ENCODE results near the gene INPP5K. TPM values are rescaled to one million over a fixed set of nuclear protein-coding genes. Genes with fewer than 3 reads are reported as not detected.
A peak's percentile ranks its signal among the peaks of the same experiment; 100 is the strongest.
"Not testable (repeated sequence)": the region's sequence is repeated elsewhere in the genome, so short reads cannot be mapped to it uniquely, and the experiment has no call there.

Gene INPP5K
- 10 to 100 TPM; 64.9 to 78.1 TPM for total RNA-seq

- Histone ChIP-seq H3K36me3 (peaks cover 17% of the 10 kb centered on the region), H3K27me3 (no peaks in the 10 kb centered on the region), H3K4me1 (peaks cover 9 to 55% of the 10 kb centered on the region in 2 donors), H3K4me3 (peak within 1 kb of the TSS; percentile 76 to 88), H3K9me3 (no peaks in the 10 kb centered on the region), H3K27ac (peak within 1 kb of the TSS; percentile 92)
- peak; percentile 98 for DNase-seq (ENCODE audit: low spot score)
- TF ChIP-seq, protein P1, sequence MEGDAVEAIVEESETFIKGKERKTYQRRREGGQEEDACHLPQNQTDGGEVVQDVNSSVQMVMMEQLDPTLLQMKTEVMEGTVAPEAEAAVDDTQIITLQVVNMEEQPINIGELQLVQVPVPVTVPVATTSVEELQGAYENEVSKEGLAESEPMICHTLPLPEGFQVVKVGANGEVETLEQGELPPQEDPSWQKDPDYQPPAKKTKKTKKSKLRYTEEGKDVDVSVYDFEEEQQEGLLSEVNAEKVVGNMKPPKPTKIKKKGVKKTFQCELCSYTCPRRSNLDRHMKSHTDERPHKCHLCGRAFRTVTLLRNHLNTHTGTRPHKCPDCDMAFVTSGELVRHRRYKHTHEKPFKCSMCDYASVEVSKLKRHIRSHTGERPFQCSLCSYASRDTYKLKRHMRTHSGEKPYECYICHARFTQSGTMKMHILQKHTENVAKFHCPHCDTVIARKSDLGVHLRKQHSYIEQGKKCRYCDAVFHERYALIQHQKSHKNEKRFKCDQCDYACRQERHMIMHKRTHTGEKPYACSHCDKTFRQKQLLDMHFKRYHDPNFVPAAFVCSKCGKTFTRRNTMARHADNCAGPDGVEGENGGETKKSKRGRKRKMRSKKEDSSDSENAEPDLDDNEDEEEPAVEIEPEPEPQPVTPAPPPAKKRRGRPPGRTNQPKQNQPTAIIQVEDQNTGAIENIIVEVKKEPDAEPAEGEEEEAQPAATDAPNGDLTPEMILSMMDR (IDR thresholded peaks at IDR 0.05), result no peak
Observed at GRCh38 chr17:1516388-1517161, at the start of gene INPP5K. TSS of gene INPP5K (minus strand) at chr17:1516612. CDS start at chr17:1516499, 113 bp downstream.

DNA sequence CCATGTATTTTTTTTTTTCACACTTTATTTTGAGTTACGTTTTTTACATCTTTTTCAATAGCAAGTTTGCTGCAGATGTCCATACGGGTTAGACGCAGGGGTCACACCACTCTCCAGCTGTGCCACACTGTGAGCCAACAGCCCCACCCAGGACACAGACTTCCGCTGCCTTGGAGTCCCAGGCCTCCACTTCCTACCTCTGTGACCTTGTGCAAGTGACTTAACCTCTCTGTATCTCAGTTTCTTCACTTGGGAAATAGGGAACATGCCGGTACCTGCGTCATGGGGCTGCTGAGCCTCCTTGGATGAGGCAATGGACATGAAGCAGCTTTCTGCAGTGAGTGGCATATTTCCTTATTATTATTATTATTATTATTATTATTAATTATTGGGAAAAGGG, 49.5 kb upstream of the INPP5K start:
- Histone ChIP-seq H3K4me1 (peaks cover 0 to 9% of the 10 kb centered on the region in 2 donors), H3K4me3 (no peak overlapping the region), H3K27ac (no peak overlapping the region), H3K27me3 (no peaks in the 10 kb centered on the region), H3K36me3 (no peaks in the 10 kb centered on the region), H3K9me3 (no peaks in the 10 kb centered on the region)
- TF ChIP-seq, protein P1 (IDR thresholded peaks at IDR 0.05), result no peak
- DNase-seq (ENCODE audit: low spot score), result no peak

GRCh38 chr17:1563786-1564613, 47.6 kb upstream of the INPP5K start:
- peaks cover 0 to 23% of the 10 kb centered on the region in 2 donors for H3K4me1 ChIP-seq
- H3K9me3 ChIP-seq, result no peaks in the 10 kb centered on the region
- no peaks in the 10 kb centered on the region for H3K36me3 ChIP-seq
- H3K4me3 ChIP-seq, result no peak overlapping the region
- DNase-seq (ENCODE audit: low spot score), result no peak
- H3K27ac ChIP-seq, result no peak overlapping the region
- H3K27me3 ChIP-seq, result no peaks in the 10 kb centered on the region
- TF ChIP-seq, protein P1 (IDR thresholded peaks at IDR 0.05), result no peak

- H3K36me3 ChIP-seq; H3K27me3 ChIP-seq; H3K9me3 ChIP-seq; DNase-seq (ENCODE audit: low spot score); H3K4me3 ChIP-seq; H3K27ac ChIP-seq: not testable (repeated sequence)
- H3K4me1 ChIP-seq, result peaks cover 0 to 23% of the 10 kb centered on the region in 2 donors
Observed at GRCh38 chr17:1563471-1563785, 47.0 kb upstream of the INPP5K start.

DNA sequence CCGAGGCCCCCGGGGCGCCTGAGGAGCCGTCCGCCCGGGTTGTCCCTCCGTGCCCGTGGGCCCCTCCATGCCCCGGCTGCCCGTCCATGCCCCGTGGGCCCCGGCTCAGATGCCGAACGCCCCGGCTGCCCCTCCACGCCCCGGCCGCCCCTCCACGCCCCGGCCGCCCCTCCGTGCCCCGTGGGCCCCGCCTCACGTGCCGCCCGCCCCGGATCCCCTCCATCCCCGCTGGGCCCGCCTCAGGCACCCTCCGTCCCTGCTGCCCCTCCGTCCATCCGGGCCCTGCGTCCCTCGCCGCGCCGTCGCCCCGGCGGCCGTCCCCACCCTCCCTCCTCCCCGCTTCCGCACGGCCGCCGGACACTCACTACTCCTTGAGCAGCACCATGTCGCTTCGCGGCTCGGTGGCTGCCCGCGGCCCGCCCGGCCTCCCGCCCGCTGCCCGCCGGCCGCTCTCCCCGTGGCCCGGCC, 45.8 kb upstream of the INPP5K start:
- H3K4me3 ChIP-seq, result peak overlapping the region; percentile 62 to 88
- H3K9me3 ChIP-seq, result no peaks in the 10 kb centered on the region
- DNase-seq (ENCODE audit: low spot score), result no peak
- peak overlapping the region; percentile 83 to 84 for H3K27ac ChIP-seq
- H3K27me3 ChIP-seq, result no peaks in the 10 kb centered on the region
- peaks cover 0 to 23% of the 10 kb centered on the region in 2 donors for H3K4me1 ChIP-seq
- H3K36me3 ChIP-seq, result peaks cover 2% of the 10 kb centered on the region
- TF ChIP-seq, protein P1 (IDR thresholded peaks at IDR 0.05), result no peak
